ENCODE results near the gene CCNF.

CCNF gene

DNA sequence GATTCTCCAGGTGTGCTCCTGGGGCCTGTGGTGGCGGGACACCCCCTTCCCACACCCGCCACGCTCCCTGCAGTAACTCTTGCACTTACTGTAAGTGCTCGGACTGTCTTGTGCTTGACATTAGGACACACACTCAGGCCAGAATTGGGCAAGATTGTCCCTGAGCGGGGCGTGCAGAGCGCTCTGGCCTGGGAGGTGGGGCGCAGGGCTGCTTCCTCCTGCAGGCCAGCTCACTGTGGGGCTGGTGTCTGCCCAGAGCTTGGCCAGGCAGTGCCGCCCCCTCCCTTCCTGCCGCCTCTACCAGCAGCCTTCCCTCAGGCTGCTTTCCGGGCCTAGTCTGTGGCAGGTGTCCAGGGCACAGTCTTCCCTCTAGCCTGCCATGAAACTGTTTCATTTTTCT, 78.4 kb downstream of the CCNF start:
- no peak for DNase-seq
